A673 (cell line): ENCODE data around the gene FHIT.

Experiments
- CTCF ChIP-seq: fragments of 300-800, 200-600 bp; sonication (generic); conservative IDR thresholded peaks from 2 replicates; pipeline ENCODE4 v1.5.1; 2017; ENCODE audit warnings: low read depth, mild to moderate bottlenecking, antibody characterized with exemption, low read length, moderate library complexity, mixed read lengths
- EZH2 ChIP-seq: fragments of 200-600 bp; sonication (generic); IDR thresholded peaks from 2 replicates; pipeline ENCODE4 v1.6.1; 2017; ENCODE audit warnings: borderline replicate concordance, low read depth, mild to moderate bottlenecking, mixed read lengths, antibody characterized with exemption, low read length; ENCODE audit not compliant: poor library complexity, severe bottlenecking

GRCh38 chr3:59731943-59732342, 1519.3 kb downstream of the FHIT start:
- TF ChIP-seq CTCF (no peak), EZH2 (no peak)
